Lung (tissue), 12 donors: ENCODE results near the gene RASAL3. TPM values are rescaled to one million over a fixed set of nuclear protein-coding genes. Genes with fewer than 3 reads are reported as not detected.
"Not testable (repeated sequence)": the region's sequence is repeated elsewhere in the genome, so short reads cannot be mapped to it uniquely, and the experiment has no call there.

Experiments
- ATAC-seq: fragments of 200-7000 bp; cut with Tn5 transposase; one replicate; pipeline ENCODE4 v1.9.1; 2020; ENCODE audit warnings: moderate number of reproducible peaks; ENCODE audit not compliant: insufficient read depth, low FRiP score
- DNase-seq, 3 donors: peaks; one replicate each; pipeline ENCODE4 v3.0.0-alpha.2; 2013 to 2017
- H3K27ac ChIP-seq, 2 donors: one replicate each; pipeline ENCODE4 v1.5.1; 2013; ENCODE audit warnings: mild to moderate bottlenecking in 2 of 2, moderate library complexity in 2 of 2, control low read depth in 1 of 2, inconsistent platforms in 1 of 2, low read depth in 1 of 2, low read length in 1 of 2
- H3K27me3 ChIP-seq, 3 donors: one replicate each; pipeline ENCODE4 v1.5.1; 2013; ENCODE audit warnings: low read length in 2 of 3; ENCODE audit not compliant: control insufficient read depth in 3 of 3, insufficient read depth in 3 of 3
- H3K36me3 ChIP-seq, 4 donors: one replicate each; pipeline ENCODE4 v1.5.1; 2013; ENCODE audit warnings: low read length in 4 of 4, mild to moderate bottlenecking in 1 of 4, moderate library complexity in 1 of 4; ENCODE audit not compliant: control insufficient read depth in 4 of 4, insufficient read depth in 4 of 4
- H3K4me1 ChIP-seq, 5 donors: one replicate each; pipeline ENCODE4 v1.5.1; 2013; ENCODE audit warnings: low read length in 5 of 5, mild to moderate bottlenecking in 2 of 5, moderate library complexity in 1 of 5; ENCODE audit not compliant: control insufficient read depth in 5 of 5, insufficient read depth in 5 of 5
- H3K4me3 ChIP-seq: one replicate; pipeline ENCODE4 v1.5.1; 2013; ENCODE audit warnings: mild to moderate bottlenecking, control low read depth, moderate library complexity
- H3K9ac ChIP-seq, 2 donors: one replicate each; pipeline ENCODE4 v1.5.1; 2013; ENCODE audit warnings: low read length in 2 of 2, control low read depth in 1 of 2; ENCODE audit not compliant: insufficient read depth in 1 of 2
- H3K9me3 ChIP-seq, 4 donors: one replicate each; pipeline ENCODE4 v1.5.1; 2013; ENCODE audit warnings: low read length in 3 of 4, mild to moderate bottlenecking in 1 of 4, moderate library complexity in 1 of 4; ENCODE audit not compliant: control insufficient read depth in 4 of 4, insufficient read depth in 3 of 4
- WGBS, 2 donors: extraction: QIAGEN DNeasy Blood & Tissue Kit; methylation state at CpG; one replicate each; pipeline ENCODE4 v1.1.7; 2013; 5-methylcytosine and 5-hydroxymethylcytosine counted together
- polyA plus RNA-seq, 2 donors: library from polyadenylated mRNA; stranded (reverse); fragments of 200-250 nt; gene quantifications; one replicate each; pipeline ENCODE4 v1.2.1, GENCODE V29; 2013
- total RNA-seq, 2 donors: library from RNA; depleted of rRNA in 1 of 2; stranded (reverse); fragments of >200 nt in 1 of 2; gene quantifications; one replicate each; pipeline ENCODE4 v1.2.1, GENCODE V29; 2014 to 2021
- TF ChIP-seq, protein P1 (sequence below): IDR thresholded peaks from 2 replicates; pipeline ENCODE4 v1.5.1; 2012; ENCODE audit warnings: mild to moderate bottlenecking; ENCODE audit errors: control extremely low read depth, extremely low read depth
- donor health status: control.
- donor health status: control.
- donor health status: Bipolar disorder and iron deficiency.
- donor health status: healthy.
- donor health status: DM: yes; HTN: yes; CAD: no.

Gene RASAL3
- total and polyA plus RNA-seq, 4 donors = 4.6 to 18.2 (median 9.6) TPM

DNA sequence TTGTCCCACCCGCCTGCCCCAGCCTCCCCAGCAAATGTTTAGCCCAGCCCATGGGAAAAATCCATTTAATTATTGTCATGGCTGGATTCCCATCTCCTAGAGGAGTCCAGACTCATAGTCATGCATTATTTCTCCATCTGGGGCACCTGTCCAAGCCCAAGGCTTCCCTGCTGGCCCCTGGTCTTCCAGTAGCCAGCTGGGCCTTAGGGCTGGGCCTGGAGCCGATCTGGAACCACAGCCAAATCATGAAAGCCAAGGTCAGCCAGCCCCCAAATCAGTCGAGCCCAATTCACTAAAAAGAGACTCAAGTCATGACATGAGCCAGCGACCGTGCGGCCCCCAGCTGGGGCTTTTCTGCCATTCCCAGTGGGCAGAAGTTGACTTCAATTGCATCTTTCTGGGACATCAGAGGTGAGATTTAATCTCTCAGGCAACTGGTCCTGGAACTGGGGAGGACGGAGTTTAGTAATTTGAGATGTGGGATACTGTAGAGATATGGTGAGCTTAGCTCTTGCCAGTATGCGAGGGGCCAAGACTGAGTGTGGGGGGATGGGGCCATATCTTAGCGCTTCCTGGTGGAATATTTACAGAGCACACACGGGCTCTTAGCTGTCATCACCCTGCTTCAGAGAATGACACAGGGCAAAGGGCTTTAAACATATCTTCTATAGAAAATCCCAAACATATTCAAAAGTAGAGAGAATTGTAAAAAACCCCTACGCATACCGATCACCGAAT, 24.3 kb upstream of the RASAL3 start:
- ATAC-seq (no peak), DNase-seq (no peak)
- TF ChIP-seq, protein P1, sequence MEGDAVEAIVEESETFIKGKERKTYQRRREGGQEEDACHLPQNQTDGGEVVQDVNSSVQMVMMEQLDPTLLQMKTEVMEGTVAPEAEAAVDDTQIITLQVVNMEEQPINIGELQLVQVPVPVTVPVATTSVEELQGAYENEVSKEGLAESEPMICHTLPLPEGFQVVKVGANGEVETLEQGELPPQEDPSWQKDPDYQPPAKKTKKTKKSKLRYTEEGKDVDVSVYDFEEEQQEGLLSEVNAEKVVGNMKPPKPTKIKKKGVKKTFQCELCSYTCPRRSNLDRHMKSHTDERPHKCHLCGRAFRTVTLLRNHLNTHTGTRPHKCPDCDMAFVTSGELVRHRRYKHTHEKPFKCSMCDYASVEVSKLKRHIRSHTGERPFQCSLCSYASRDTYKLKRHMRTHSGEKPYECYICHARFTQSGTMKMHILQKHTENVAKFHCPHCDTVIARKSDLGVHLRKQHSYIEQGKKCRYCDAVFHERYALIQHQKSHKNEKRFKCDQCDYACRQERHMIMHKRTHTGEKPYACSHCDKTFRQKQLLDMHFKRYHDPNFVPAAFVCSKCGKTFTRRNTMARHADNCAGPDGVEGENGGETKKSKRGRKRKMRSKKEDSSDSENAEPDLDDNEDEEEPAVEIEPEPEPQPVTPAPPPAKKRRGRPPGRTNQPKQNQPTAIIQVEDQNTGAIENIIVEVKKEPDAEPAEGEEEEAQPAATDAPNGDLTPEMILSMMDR = no peak
- no peak overlapping the region for H3K4me3 ChIP-seq
- H3K36me3 ChIP-seq = no peaks in the 10 kb centered on the region
- H3K27ac ChIP-seq = no peak overlapping the region
- WGBS, 2 donors = 68 to 73% methylated on average over 13 of the region's 13 CpGs
- peaks cover 0 to 3% (median 0%) of the 10 kb centered on the region in 4 donors for H3K9me3 ChIP-seq
- no peak overlapping the region for H3K9ac ChIP-seq
- H3K4me1 ChIP-seq = peaks cover 0 to 1% (median 0%) of the 10 kb centered on the region in 5 donors
- H3K27me3 ChIP-seq = no peaks in the 10 kb centered on the region

DNA sequence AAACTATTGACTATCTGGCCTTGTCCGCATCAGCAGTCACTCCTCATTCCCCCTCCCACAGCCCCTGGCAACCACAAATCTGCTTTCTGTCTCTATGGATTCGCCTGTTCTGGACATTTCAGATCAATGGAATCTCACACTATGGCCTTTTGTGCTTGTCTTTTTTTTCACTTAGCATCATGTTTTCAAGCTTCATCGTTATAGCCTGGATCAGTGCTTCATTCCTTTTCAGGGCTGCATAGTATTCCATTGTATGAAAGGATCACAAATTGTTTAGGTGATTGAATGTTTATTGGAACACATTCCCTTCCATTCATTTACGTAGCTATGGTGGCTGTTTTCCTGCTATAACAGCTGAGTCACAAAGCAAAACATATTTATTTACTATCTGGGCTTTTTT, 22.7 kb upstream of the RASAL3 start:
- DNase-seq (no peak), ATAC-seq (no peak)
- Histone ChIP-seq H3K27ac (no peak overlapping the region), H3K4me1 (peaks cover 0 to 1% (median 0%) of the 10 kb centered on the region in 5 donors), H3K9me3 (peaks cover 0 to 3% (median 0%) of the 10 kb centered on the region in 4 donors), H3K27me3 (no peaks in the 10 kb centered on the region), H3K4me3 (no peak overlapping the region), H3K9ac (no peak overlapping the region), H3K36me3 (no peaks in the 10 kb centered on the region)
- 90 to 94% methylated on average over 4 of the region's 4 CpGs for WGBS, 2 donors
- TF ChIP-seq, protein P1 = no peak

DNA sequence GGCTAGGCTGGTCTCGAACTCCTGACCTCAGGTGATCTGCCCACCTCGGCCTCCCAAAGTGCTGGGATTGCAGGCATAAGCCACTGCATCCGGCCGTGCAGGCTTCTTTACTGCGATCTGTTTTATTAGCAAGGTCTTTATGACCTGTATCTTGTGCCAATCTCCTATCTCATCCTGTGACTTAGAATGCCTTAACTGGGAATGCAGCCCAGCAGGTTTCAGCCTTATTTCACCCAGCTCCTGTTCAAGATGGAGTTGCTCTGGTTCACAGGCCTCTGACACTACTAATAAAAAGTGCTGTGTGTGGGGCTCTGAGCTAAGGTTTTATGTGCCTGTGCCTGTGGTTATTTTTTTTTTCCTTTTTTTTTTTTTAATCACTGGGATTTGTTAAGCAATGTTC, 21.4 kb upstream of the RASAL3 start:
- not testable (repeated sequence) for H3K9ac ChIP-seq, H3K4me1 ChIP-seq, H3K36me3 ChIP-seq, H3K27me3 ChIP-seq, H3K9me3 ChIP-seq, ATAC-seq, H3K4me3 ChIP-seq, DNase-seq, H3K27ac ChIP-seq
- 89 to 99% methylated on average over 5 of the region's 5 CpGs for WGBS, 2 donors

DNA sequence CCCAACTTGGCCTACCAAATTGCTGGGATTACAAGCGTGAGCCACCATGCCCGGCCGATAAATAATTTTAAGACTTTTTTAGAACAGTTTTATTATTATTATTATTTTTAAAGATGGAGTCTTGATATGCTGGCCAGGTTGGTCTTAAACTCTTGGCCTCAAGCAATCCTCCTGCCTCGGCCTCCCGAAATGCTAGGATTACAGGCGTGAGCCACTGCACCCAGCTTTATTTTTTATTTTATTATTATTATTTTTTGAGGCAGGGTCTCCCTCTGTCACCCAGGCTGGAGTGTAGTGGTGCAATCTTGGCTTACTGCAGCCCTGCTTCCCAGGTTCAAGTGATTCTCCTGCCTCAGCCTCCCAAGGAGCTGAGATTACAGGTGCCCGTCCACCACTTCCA, 16.7 kb upstream of the RASAL3 start:
- not testable (repeated sequence) for DNase-seq, H3K4me1 ChIP-seq, H3K4me3 ChIP-seq, H3K27ac ChIP-seq, ATAC-seq, H3K9me3 ChIP-seq, H3K27me3 ChIP-seq, H3K9ac ChIP-seq, H3K36me3 ChIP-seq
- WGBS, 2 donors = 90 to 93% methylated on average over 7 of the region's 7 CpGs
